Erythroblast (primary cell): ENCODE results near the gene TUT1.

ENCODE experiments used
- GATA1 ChIP-seq: IDR thresholded peaks from 2 replicates; pipeline ENCODE4 v1.6.1; 2011; ENCODE audit warnings: low read depth, mild to moderate bottlenecking, control low read depth, low read length, moderate library complexity
- POLR2A ChIP-seq: IDR thresholded peaks from 2 replicates; pipeline ENCODE4 v1.6.1; 2011; ENCODE audit warnings: mild to moderate bottlenecking, low read length

DNA sequence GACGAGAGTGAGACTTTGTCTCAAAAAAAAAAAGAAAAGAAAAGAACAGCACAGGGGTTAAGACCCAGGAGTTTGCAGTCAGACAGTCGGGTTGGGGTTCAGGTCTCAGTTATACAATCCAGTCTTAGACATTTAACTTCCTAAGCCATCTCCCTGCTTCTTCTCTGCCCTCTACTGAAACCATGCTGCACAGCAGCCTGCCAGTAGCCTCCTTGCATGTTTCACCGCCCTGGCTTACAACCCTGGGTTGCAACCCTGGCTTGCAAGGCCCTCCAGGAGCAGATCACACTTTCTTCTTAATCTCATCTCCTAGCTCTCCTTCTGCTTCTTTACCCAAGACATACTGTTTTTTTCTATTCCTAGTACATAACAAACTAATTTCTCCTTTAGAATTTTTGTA, 36.4 kb upstream of the TUT1 start:
- TF ChIP-seq POLR2A (no peak), GATA1 (no peak)
